ENCODE data around the gene IRX2.

- TF ChIP-seq CTCF (conservative IDR thresholded peaks at IDR 0.05; ENCODE audit: low read length) (no peak), EZH2phosphoT487 (IDR thresholded peaks at IDR 0.05; ENCODE audit: borderline replicate concordance) (no peak)
Measured at GRCh38 chr5:2751592-2752021, at the start of gene IRX2.
